GM21390 (cell line): ENCODE data around the gene CAMTA1.
A peak's percentile ranks its signal among the peaks of the same experiment; 100 is the strongest.
"Not testable (repeated sequence)": the region's sequence is repeated elsewhere in the genome, so short reads cannot be mapped to it uniquely, and the experiment has no call there.

ENCODE experiments used
- ATAC-seq: cut with Tn5 transposase; IDR thresholded peaks from one replicate; pipeline ENCODE4 v1.9.1; 2021; ENCODE audit not compliant: unreplicated experiment

The CAMTA1 gene

DNA sequence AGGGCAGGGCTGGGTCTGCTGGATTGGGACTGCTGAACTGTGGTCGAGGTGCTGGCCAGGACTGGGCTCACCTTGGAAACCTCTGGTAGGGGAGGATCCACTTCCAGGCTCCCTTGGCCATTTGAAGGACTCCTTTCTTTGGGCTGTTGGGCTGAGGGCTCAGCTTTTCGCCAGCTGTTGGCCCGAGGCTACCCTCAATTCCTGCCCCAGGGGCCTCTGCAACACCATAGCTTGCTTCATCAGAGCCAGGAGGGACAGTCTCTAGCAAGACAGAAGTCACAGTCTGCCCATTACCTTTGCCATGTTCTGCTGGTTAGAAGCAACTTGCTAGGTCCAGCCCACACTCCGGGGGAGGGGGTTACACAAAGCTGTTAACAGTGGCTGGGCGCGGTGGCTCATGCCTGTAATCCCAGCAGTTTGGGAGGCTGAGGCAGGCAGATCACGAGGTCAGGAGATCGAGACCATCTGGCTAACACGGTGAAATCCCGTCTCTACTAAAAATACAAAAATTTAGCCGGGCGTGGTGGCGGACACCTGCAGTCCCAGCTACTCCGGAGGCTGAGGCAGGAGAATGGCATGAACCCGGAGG lies 25.0 kb downstream of the CAMTA1 start:
- not testable (repeated sequence) for ATAC-seq

DNA sequence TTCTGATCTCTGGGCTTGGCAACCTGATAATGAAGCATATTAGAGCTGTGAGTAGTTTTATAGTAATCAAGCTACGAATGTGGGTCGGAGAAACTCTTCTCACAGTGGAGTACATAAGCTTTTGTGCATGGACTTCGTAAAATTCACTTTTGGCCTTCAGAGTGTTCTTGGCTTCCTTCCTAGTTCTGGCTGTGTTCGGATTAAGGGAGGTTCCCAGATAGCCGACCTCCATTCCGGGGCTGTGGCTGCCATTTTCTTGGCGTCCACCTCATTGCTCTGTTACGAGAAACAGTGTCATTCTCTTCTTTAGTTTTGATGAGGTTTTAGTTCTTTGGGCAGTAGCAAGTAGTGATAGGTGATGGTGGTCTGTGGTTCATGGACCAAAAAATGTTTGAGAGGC lies 26.3 kb downstream of the CAMTA1 start:
- ATAC-seq, result no peak

DNA sequence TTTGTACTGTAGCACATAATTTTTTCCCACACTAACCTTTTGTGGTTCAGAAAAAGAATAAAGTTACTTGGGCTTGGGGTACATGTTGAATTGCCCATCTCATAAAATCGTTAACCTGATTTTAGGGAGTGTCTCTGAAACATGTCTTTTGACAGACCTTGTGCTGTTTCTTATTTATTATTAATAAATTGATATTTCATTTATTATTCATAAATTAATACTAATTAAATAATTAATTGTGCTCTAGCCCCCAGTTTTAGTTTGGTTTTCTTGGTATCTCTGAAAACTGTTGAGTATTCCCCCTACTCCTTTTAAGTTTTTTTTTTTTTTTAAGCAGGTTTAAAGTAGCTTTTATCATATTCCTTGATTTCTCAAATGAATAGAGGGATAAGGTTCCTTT lies 27.9 kb downstream of the CAMTA1 start:
- ATAC-seq, result no peak

DNA sequence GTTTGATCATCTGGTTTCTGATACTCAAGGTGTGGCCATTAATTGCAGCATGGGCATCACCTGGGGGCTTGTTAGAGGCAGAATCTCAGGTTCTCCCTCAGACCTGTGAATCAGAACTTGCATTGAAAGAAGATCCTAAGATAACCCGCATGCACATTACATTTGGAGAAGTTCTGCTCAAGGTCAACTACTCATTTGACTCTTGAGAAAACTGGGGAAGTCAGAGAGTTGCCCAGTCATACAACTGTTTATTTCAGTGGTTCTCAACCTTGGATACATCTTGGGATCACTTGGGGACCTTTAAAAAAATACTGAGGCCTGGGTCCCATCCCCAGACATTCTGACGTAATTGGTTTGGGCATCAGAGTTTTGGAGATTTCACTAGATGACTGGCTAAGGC lies 30.5 kb downstream of the CAMTA1 start:
- no peak for ATAC-seq

DNA sequence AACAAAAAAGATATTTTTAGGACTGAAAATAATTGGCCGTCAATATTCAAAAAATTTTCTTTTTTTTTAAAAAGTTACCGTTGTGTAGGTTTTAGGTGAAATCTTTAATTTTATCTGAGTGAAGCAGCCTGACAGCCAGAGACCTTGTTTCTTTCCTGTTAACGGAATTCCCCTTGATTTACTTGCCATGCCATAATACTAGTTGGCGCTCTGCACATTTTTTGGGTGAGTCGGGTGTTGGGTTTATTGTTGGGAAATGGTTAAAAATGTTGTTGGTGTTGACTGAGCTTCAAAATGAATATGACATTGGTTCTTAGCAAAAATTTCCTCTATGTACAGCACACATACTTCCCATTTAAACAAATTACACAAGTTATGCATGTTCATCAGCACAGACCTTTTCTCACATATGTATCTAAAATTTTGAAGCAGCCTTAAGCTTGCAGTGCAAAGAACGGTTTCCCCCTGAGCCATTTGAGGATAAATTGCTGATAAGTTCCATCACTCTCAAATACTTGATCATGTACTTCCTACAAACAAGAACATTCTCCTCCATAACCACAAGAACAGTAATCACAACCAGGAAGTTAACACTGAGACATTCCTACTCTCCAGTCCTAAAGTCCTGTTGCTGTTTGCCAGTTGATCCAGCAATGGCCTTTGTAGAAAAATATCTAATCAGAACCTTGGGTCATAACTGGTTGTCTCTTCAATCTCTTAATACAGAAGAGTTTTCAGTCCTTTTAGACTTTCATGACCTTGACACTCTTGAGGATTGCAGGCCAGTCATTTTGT lies 34.2 kb downstream of the CAMTA1 start:
- no peak for ATAC-seq

DNA sequence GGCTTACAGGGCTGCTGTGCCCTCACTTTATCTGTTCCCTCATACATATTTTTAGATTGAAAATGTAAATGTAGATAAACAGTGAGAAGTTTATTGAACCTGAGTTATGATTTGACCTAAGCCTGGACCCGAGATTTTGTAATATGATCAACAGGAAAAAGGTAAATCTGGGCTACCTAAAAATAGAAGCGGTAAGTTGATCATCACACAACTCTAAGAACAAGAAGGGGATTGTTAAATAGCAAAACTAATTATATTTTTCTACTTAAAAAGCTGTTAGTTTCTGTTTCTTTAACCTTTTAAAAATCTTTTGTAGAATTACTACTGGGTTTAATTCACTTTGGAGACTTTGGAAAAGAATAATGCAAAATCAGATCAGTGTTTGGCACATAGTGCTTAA lies 35.6 kb downstream of the CAMTA1 start:
- ATAC-seq, result no peak

DNA sequence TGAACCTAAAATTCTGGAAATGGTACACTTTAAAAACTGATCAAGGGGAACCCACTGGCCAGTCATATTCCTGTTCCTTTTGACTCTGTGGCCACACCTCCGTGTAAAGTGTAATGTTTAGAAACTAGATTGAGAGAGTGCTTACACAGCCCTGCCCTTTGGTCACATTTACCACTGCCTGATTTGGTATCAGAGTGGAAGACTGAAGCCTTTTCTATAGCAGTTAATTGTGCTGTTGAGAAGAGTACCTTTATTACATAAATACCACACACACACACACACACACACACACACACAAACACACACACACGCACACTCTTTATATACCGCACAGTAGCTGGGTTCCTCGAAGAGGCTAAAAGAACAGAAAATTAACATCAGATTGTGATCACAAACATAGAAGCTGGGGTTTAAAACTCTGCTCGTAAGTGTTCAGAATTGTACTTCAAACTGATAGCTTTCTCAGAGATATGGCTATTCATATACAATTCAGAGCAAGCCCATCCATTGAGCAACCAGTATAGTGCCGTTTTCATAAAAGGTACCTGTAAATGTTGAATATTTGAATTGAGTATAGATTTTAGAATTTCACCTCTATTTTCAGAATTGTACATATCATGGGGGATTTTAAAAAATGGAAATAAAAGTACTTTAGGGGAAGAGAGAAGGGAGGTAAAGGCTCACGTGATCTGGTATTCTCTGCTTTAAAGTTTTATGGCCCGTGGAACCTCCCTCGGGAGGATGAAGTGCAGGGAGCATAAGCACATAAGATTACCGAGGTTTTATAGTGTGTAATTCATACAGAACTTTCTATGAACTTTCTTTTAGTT lies 37.5 kb downstream of the CAMTA1 start:
- peak; percentile 83 for ATAC-seq

DNA sequence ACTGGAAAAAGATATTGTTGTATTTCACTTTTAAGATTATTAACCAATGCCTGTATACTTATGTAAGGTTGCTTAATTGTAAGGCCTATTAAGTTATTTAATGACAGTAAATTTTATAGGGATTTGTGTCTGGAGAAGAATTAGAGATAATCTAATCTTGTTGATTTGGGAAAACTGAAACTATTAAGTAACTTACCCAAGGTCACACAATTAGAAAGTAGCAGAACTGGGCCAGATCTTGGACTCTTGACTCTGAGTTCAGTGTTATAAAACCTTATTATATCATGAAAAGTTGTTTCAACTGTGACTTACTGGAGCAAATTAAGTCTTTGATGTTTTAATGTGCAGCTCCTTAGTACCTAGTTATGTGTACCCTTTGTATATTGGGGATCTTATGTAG lies 38.5 kb downstream of the CAMTA1 start:
- ATAC-seq, result no peak

DNA sequence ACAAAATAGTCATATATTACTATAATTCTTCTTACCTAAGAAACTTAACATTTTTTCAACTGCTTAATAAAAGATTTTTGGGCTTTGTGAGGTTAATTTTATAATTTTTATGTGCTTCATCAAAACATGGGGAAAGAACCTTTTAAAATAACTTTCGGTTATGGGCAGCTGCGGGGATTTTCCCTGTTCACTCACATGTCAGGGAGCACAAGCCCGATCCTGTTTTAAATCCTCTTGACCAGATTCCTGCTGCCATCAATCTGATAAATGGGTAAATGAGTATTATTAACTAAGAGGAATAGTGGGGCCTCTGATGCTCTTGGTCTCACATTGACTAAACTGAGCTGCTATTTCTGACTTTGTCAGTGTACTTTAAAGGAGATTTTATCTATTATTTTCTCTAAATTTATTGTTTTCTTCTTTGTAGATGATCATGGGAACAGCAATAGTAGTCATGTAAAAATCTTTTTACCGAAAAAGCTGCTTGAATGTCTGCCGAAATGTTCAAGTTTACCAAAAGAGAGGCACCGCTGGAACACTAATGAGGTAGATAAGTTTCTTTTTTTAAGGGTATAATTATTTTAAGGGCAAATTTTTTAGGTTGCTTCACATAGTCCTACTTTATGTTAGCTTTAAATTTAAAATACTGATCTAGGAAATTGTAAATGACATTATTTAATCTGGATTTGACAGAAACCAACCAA lies 39.6 kb downstream of the CAMTA1 start:
- ATAC-seq, result no peak

DNA sequence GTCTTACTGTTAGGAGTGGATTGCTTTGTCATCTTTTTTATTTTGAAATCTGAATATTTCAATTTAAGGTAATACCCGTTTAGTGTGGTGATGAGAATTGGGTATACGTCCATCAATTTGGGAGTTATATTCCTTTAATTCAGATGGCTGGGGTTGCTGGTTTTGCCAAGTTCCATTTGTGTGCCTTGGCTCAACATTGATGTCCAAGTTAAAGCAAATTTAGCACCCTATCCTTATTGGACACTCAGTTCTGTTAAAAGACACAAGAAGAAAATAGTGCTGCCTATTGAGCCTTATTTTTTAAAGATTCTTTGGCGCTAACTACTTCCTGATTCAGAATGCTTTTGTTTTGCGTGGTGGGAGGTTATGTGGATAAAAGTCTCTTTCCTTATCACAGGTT lies 40.6 kb downstream of the CAMTA1 start:
- no peak for ATAC-seq

DNA sequence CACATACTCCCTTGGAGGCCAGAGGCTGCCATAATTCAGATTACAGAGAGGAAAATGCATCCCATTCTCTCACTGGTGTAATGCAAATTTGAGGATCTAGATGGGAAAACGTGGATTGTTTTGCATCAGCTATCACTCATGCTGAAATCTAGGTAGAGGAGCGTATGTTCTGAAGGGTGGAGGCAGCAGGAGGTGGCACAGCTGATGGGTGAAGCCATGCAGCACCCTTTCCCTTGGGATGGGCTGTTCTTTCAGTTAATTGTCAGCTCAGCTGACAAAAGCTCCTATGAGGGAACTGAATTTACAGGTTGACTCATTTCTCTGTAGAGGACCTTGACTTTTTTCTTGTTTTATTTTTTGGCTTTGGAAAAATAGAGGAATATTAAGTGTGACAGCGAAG lies 41.8 kb downstream of the CAMTA1 start:
- ATAC-seq, result no peak

DNA sequence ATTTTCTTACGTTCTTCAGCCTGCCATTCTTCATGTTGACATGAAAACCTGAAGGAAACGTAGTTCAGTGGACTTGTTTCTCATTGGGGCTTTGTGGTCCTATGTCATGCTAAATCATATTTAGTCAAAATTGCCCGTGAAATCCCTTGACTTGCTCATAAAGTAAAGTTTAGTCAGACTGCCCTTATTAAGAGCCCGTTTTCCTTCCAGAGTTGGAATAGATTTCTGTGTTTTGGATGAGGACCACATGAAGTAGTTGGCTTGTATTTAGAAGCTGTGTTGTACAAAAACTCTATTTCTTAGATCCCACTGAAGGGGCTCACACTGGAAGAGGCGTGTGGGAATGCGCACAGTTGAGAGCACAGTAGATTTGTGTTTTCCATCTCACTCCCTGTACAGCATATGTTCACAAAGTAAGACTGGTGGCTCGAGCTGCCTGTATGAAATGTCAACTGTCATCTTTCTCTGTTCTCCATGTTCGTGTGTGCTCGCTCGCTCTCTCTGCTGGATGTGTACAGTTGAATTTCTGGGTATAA lies 42.4 kb downstream of the CAMTA1 start:
- no peak for ATAC-seq

DNA sequence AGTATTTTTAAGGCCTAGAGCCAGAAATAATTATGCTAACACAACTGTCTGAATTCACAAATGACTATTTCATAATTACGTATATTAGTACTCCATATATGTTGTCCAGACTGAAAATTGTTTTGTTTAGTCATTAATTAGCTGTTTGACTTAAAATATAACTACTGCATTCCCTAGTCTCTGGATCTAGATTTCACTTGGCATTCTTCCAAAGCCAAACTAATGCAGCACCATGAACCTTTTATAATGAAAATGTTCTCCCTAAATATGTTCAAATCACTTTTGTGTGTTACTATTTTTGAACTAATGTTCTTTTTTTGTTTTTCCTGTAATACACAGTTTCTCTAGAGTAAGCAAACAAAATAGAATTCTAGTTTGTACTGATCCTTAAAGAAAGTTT lies 46.1 kb downstream of the CAMTA1 start:
- ATAC-seq, result no peak

DNA sequence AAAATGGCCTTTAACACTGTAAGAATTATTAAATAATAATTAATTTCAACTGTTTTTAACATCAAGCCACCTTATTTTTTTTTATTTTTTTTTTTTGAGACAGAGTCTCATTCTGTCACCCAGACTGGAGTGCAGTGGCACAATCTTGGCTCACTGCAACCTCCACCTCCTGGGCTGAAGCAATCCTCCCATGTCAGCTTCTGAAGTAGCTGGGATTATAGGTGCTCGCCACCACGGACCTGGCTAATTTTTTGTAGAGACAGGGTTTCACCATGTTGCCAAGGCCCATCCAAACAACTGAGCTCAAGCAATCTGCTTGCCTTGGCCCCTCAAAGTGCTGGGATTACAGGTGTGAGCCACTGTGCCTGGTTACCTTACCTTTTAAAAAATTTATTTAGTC lies 46.8 kb downstream of the CAMTA1 start:
- ATAC-seq, result not testable (repeated sequence)

DNA sequence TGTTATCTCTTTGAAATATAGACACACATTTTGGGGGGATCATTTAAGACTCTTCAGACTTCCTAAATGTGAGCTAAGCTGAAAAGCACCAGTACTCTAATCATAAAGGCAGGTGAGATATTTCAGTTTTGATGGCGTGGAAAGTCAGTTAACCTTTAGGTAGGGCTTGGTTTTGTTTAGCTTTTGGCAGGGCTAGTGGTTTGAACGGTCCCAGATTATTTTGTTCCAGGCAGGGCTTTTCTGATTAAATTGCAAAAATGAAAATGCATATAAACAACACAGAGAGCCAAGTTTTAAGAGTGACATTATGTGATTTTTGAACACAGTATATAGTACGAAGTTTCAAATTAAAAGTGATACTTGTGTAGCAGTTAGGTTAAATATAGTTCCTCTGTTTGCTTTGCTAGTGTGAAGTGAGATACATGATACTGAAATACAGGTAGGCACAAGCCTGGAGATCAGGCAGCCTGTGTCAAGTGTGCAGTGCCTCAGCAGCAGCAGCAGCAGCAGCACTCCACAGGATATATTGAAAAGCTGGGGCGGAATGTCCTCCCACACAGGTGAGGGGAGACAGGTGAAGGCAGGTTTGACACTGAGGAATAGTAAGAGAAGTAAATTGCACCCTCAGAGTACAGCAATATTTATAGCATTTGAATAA lies 47.4 kb downstream of the CAMTA1 start:
- no peak for ATAC-seq

DNA sequence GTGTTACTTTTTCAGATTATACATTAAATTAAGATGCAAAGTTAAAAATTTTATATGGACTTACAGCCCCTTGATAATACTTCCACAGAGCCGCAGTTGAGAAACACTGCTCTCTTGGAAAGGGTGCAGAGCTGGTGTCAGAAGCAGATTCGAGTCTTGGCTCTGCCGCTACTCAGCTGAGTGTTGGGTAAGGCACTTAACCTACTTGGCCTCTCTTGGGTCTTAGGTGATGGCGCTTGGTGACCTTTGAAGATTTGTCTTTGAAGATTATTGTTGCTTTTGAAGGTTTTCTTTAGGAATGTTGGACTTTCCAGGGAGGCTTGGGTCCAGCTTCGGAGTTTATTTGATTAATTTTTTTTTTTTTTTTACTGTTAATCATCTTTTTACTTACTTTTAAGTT lies 48.5 kb downstream of the CAMTA1 start:
- ATAC-seq, result no peak

DNA sequence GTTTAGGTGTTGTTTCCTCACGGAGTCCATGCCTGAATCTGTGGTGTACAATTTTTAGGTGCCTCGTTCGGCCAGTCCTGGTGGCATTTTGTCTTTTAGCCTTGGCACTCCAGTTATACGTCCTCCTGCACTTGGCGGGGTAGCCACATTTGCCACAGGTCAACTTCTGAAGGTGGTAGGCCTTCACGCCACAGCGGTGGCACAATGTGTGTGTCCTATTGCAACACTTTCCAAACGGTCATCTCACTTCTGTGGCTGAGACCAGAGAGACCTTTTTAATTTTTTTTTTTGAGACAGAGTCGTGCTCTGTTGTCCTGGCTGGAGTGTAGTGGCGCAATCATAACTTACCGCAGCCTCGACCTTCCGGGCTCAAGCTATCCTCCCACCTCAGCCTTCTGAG lies 49.1 kb downstream of the CAMTA1 start:
- no peak for ATAC-seq

DNA sequence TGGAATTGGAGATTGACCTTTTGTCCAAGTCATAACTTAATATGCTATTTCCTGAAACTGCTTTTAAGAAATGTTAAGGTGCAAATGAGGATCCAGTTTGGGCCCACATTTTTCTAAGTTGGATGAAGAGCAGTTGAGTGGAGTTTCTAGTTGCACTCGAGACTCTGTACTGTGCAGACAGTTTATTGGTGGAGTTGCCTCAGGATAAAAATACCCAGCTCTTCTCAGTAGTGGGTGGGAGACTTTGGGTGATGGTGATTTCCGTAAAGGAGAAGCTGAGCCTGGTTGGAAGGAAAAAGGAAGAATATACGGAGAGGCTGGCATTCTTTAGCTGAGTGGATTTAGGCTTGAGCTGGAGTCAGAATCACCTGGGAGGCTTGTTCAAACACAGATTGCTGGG lies 49.9 kb downstream of the CAMTA1 start:
- ATAC-seq, result no peak

DNA sequence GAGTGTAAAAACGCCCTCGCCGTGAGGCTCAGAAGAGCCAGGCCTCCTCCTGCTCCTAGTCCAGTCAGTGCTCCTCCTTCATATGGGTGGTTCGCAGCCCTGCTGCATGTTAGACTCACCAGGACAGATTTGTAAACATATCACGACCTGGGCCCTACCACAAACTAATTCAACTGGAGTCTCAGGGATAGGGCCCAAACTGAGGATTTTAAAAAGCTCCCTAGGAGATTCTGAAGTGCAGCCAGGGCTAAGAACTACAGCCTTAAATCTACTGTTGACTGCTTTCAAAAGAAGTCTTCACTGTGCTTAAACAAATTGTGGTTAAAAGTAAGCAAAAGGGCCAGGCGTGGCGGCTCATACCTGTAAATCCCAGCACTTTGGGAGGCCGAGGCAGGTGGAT lies 57.0 kb downstream of the CAMTA1 start:
- no peak for ATAC-seq

DNA sequence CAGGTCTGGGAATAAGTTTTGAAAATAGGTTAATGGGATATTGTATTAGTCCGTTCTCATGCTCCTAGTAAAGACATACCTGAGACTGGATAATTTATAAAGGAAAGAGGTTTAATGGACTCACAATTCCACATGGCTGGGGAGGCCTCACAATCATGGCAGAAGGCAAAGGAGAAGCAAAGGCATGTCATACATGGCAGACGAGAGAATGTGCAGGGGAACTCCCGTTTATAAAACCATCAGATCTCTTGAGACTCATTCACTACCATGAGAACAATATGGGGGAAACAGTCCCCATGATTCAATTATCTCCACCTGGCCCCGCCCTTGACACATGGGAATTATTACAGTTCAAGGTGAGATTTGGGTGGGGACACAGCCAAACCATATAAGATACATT lies 60.5 kb downstream of the CAMTA1 start:
- not testable (repeated sequence) for ATAC-seq

DNA sequence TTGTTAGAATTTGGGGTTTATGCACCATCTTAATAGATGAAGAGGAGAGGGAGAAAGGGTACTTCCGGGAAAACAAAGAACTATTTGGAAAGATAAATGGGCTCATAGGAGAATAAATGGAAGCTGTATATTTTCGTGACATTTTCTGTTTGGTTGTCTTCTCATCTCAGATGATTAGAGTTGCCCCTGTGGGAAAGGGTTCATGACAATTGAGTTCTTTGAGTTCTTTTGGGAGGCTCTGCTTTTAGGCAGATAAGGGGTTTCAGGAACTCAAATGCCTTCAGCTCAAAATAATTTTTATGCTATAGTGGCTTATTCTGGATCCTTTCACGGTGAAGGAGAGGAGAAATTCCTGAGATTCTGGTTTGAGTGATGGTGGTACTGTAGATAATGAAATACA lies 63.6 kb downstream of the CAMTA1 start:
- ATAC-seq, result no peak
